ENCODE results near the gene RENBP.

DNA sequence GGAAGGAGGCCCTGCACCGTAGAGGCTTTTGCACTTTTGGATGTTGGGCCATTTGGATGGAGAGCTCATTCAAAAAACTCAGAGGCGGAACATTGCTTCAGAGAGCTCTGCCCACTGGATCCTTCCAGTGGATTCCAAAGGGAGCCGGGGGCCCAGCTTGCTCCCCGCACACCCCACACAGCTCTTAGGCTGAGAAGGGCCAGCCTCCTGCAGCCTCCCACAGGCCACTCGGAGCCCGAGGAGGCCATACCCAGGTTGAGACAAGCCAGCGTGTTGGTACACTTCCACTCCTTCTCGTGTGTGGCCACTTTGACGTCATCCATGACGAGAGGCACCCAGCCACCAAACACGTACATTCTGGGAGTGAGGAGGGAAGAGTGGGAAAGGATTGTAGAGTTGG is 16.8 kb upstream of the RENBP start:
- TF ChIP-seq, protein P1, sequence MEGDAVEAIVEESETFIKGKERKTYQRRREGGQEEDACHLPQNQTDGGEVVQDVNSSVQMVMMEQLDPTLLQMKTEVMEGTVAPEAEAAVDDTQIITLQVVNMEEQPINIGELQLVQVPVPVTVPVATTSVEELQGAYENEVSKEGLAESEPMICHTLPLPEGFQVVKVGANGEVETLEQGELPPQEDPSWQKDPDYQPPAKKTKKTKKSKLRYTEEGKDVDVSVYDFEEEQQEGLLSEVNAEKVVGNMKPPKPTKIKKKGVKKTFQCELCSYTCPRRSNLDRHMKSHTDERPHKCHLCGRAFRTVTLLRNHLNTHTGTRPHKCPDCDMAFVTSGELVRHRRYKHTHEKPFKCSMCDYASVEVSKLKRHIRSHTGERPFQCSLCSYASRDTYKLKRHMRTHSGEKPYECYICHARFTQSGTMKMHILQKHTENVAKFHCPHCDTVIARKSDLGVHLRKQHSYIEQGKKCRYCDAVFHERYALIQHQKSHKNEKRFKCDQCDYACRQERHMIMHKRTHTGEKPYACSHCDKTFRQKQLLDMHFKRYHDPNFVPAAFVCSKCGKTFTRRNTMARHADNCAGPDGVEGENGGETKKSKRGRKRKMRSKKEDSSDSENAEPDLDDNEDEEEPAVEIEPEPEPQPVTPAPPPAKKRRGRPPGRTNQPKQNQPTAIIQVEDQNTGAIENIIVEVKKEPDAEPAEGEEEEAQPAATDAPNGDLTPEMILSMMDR (IDR thresholded peaks at IDR 0.05) = no peak
- TF ChIP-seq POLR2A (IDR thresholded peaks at IDR 0.05) (no peak), EP300 (IDR thresholded peaks at IDR 0.05) (no peak)
